Posterior vena cava (tissue), 2 donors: ENCODE measurements around the gene WDR7. TPM values are rescaled to one million over a fixed set of nuclear protein-coding genes. Genes with fewer than 3 reads are reported as not detected.

Source experiments
- DNase-seq: peaks from one replicate; pipeline ENCODE4 v3.0.0-alpha.2; 2020; ENCODE audit warnings: low spot score
- intact Hi-C, 2 donors: fragments of 100-400 bp; cut with DNase I; formaldehyde crosslinking; loops; one replicate each; pipeline versions ENCODE4 v1.14.1 to v1.14.2; 2022 to 2023
- total RNA-seq, 2 donors: library from RNA; stranded (reverse); fragmentation: NEBNext Ultra II Directional; extraction: Animal tissue kit (Norgen Biotek cat#: 25700); gene quantifications; one replicate each; pipeline ENCODE4 v1.2.1, GENCODE V29; 2021
- donor health status: DM: yes; HTN: yes; CAD: no.
- donor health status: DM: yes; HTN: yes; CAD: no.

The WDR7 gene
- total RNA-seq, 2 donors from 2014 or later: 24.9 to 27.3 TPM

GRCh38 chr18:56907771-56908170 lies 256.6 kb downstream of the WDR7 start:
- no peak for DNase-seq
- intact Hi-C loops: no loop called here

- no peak for DNase-seq
- intact Hi-C loops: no loop called here
These were observed 259.1 kb downstream of the WDR7 start for GRCh38 chr18:56910237-56910636.

- intact Hi-C loops: no loop called here
- DNase-seq: no peak
These were observed 259.8 kb downstream of the WDR7 start for GRCh38 chr18:56910967-56911366.

- intact Hi-C loops: no loop called here
These were observed 262.8 kb downstream of the WDR7 start for GRCh38 chr18:56913941-56914340.

GRCh38 chr18:56919190-56919589 lies 268.0 kb downstream of the WDR7 start:
- intact Hi-C loops: no loop called here
- DNase-seq: no peak

More at GRCh38 chr18:56913941-56914340, 262.8 kb downstream of the WDR7 start:
- no peak for DNase-seq

- DNase-seq: no peak
- intact Hi-C loops: loop anchor here in 1 of 2 donors (2.0 kb wide), 1 partner anchor 417 kb away; no protein-coding TSS in a partner anchor
These were observed 270.8 kb downstream of the WDR7 start for GRCh38 chr18:56921896-56922480.

- no peak for DNase-seq
- intact Hi-C loops: no loop called here
These were observed 275.6 kb downstream of the WDR7 start for GRCh38 chr18:56926734-56927133.

GRCh38 chr18:56927786-56928185 lies 276.6 kb downstream of the WDR7 start:
- no peak for DNase-seq
- intact Hi-C loops: no loop called here

GRCh38 chr18:56929886-56930285 lies 278.7 kb downstream of the WDR7 start:
- intact Hi-C loops: no loop called here
- DNase-seq: no peak

GRCh38 chr18:56933472-56933871 lies 282.3 kb downstream of the WDR7 start:
- intact Hi-C loops: no loop called here
- DNase-seq: no peak

- intact Hi-C loops: no loop called here
- no peak for DNase-seq
These were observed 283.0 kb downstream of the WDR7 start for GRCh38 chr18:56934131-56934530.

GRCh38 chr18:56934906-56935305 lies 283.7 kb downstream of the WDR7 start:
- intact Hi-C loops: no loop called here
- DNase-seq: no peak

GRCh38 chr18:56935434-56936040 lies 284.4 kb downstream of the WDR7 start:
- no peak for DNase-seq
- intact Hi-C loops: no loop called here

GRCh38 chr18:56936457-56936856 lies 285.3 kb downstream of the WDR7 start:
- DNase-seq: no peak

GRCh38 chr18:56937874-56938430 lies 286.8 kb downstream of the WDR7 start:
- DNase-seq: no peak
- intact Hi-C loops: no loop called here

More at GRCh38 chr18:56936457-56936856, 285.3 kb downstream of the WDR7 start:
- intact Hi-C loops: no loop called here

GRCh38 chr18:56945171-56946083 lies 294.3 kb downstream of the WDR7 start:
- intact Hi-C loops: no loop called here

GRCh38 chr18:56947236-56947635 lies 296.1 kb downstream of the WDR7 start:
- DNase-seq: no peak
- intact Hi-C loops: no loop called here

More at GRCh38 chr18:56945171-56946083, 294.3 kb downstream of the WDR7 start:
- no peak for DNase-seq

- no peak for DNase-seq
- intact Hi-C loops: no loop called here
These were observed 300.9 kb downstream of the WDR7 start for GRCh38 chr18:56952026-56952425.

- intact Hi-C loops: no loop called here
- no peak for DNase-seq
These were observed 302.5 kb downstream of the WDR7 start for GRCh38 chr18:56953428-56954198.
